Hematopoietic multipotent progenitor cell treated with erythropoietin and hydrocortisone succinate and interleukin-3 and kit ligand, for 17 days (in vitro differentiated cells): ENCODE data around the gene IFI27.

Experiments used
- DNase-seq: peaks from one replicate; pipeline ENCODE4 v3.0.0-alpha.2; 2015; ENCODE audit warnings: low spot score

IFI27 gene

DNA sequence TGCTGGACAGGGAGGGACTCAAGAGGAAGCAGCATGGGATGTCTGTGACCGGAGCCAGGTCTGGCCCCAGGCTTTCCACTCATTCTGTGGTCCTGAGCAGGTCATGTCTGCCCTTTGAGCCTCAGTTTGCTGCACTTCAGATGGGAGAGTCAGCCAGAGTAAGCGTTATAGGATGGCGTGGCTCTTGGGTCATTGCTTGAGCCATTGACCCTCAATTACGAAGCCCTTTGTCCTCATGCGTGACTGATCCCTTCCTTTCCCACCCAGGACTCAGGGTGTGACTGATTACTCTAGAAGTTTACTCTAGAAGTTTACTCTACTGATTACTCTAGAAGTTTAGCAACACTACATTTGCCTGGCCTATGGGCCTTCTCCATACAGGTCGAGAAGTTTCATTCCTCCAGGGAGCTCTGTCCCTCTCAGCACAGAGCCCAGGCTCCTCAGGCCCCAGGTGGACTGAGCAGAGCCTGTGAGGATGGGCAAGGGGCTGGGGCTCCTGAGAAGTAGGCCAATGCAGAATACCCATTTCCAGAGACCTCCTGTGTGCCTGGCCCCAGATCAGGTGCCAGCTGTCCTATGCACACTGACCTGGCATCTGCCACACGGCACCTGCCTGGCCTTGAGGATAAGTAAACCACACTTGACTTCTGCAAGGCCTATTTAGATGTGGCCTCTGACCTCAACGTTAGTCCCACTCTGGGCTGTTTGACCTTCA lies 7.6 kb upstream of the IFI27 start:
- no peak for DNase-seq

DNA sequence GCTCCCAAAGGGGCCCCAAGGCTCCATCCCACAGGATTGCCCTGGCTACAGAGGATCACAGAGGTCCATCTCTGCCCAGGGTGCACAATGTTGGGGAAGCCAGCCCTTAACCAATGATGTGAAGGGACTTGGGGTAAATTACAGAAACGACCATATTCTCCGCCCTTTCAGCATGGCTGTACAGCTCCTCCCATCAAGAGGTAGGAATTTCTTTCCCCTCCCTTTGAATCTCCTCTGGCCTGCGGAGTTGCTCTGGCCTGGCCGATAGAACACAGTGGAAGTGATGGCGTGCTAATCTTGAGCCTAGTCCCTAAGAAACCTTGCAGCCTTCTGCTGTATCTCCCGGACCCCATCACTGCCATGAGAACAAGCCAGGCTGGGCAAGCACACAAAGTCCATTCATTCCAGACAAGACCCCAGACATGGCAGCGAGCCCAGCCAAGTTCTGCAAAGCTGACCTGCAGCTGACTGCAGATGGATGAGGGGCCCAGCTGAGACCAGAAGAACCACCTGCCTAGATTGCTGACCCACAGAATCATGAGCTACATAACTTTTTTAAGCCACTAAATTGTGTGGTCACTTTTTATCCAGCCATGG lies 6.9 kb upstream of the IFI27 start:
- DNase-seq, result no peak

DNA sequence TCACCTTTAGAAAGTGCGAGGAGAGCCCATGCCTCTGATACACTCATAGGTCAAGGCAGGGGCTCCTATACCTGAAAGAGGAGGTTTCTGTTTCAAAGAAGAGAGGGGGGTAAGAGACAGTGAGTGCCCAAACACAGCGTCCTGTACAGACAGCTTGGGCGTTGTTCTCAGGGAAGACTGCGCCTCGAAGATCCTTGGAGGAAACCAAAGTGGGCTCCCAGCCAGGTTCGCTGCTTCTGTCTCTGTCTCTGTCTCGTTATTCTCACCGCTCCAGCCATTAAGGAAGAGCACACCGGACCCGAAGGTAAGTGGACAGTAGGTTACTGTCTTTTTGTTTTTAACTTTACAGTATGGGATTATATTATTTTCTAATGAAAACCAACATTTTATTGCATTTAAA lies 5.8 kb upstream of the IFI27 start:
- DNase-seq, result no peak

DNA sequence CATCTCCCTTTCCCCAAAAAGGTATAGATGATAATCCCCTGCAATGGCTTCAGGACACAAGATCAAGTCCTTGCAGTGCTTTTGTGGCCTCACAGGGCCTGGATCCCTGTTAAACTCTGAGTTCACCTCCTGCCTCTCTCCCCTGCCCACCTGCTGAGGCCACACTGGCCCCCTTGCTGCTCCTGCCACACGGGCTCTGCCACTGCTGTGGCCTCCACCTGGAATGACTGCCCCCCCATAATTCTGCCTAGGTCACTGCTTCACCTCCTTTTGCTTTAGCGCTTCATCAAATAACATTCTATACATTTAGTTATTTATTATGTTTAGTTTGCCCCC lies 653 bp upstream of the IFI27 start:
- no peak for DNase-seq

DNA sequence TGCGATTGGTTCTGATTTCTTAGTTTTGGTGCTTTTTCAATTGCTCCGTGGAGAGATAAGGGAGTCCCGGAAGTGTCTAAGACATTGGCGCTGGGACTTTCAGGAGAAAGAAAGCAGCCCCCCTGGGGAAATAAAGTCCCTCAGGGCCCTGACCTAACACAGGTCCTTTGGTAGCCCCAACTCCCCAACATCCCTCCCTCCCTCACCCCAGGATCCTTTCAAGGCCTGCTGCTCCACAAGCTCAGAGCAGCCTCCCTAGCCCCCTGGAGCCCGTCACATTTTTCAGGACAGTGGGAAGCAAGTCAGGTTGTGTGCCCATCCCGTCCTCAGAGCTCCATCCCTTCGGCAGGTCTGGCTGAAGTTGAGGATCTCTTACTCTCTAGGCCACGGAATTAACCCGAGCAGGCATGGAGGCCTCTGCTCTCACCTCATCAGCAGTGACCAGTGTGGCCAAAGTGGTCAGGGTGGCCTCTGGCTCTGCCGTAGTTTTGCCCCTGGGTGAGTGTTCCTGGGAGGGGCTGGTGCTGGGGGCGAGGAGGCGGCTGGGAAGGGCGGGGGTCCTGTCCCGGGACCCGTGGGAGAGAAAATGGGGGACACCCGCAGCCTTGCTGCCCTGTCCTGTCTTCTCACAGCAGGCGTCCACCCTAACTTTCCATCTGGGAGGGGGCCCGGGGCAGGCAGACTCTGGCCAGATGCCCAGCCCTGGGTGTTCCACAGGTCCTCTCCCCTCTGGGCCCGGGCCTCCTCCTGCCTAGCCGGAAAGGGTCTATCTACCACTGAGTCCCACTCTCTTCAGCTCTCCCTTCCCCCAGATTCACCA lies 950 bp downstream of the IFI27 start:
- no peak for DNase-seq

DNA sequence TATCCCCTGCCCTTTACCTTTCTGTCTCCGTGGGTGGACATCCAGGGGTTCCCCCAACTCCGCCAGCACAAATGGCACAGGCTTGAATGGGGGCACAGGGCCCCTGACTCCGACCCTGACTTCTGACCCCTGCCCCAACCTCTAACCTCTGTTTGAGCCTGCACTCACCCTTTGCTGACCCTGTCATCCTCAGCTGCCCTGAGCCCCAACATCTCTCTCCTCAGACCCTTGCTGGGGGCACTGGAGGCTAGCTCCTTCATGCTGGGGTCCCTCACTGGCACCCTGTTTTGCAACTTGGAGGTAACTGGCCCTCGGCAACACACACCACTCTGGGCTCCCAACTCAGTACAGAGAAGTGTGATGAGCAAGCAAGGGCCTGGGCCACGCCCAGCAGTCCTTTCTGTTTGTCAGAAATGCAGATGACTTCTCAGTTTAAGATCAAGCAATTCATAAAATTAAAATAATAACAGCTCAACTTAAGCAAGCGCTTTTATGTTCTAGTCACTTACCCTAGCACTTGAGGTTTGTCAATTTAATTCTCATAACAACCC lies 2.1 kb downstream of the IFI27 start:
- DNase-seq, result no peak

DNA sequence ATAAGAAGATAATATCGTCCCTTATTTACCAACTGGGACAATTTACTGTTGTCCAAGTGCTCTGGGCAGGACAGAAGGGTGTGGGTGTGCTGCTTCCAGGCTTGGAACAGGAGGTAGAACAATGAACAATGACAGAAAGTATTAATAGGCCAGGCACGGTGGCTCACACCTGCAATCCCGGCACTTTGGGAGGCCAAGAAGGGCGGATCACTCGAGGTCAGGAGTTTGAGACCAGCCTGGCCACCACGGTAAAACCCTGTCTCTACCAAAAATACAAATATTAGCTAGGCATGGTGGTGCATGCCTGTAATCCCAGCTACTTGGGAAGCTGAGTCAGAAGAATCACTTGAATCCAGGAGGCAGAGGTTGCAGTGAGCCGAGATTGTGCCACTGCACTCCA lies 2.5 kb downstream of the IFI27 start:
- no peak for DNase-seq

DNA sequence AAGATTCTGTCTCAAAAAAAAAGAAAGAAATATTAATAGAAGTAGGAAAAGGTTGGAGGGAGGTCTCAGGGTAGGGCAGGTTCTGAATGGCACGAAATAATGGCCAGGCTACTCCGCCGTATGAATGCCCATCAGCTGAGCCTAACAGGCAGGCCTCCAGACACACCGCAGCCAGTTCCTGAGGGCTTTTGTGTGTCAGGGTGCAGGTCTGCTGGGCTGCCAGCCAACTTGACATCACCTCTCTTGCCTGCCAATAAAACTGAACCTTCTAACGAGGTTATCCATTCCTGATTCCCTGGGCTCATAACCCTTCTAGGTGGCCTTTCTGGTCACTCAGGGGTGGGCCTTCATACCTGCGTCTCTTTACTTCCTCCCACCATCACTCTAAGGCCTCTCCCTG lies 3.0 kb downstream of the IFI27 start:
- DNase-seq, result no peak

DNA sequence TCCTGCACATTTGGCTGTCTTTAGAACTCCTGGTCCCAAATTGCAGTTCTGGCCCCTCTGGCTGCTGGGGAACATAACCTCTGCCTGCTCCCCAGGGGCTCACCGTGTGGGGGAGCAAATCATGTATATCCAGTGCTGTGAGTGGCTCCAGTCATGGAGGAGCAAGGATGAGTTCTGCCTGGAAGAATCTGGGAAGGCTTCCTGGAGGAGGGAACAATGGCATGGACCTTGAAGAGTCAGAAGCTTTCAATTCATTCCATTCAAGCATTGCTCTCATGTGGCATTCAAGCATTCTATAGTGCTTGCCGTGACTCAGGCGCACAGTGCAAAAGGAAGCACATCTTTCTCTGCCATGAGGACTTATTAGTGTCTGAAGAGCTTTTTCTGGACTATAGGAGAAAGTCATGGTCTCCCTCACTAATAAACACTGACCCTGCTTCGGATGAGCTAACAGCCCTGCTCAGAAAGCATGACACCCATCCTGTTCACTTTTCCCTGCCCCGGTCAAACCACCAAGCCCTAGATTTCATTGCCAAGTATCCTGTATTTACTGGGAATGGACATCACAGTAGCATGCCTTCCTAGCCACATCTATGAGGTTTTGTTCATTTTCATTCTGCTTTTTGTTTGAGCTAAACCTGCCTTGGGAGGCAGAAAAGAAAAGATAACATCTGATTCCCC lies 3.5 kb downstream of the IFI27 start:
- DNase-seq, result no peak

DNA sequence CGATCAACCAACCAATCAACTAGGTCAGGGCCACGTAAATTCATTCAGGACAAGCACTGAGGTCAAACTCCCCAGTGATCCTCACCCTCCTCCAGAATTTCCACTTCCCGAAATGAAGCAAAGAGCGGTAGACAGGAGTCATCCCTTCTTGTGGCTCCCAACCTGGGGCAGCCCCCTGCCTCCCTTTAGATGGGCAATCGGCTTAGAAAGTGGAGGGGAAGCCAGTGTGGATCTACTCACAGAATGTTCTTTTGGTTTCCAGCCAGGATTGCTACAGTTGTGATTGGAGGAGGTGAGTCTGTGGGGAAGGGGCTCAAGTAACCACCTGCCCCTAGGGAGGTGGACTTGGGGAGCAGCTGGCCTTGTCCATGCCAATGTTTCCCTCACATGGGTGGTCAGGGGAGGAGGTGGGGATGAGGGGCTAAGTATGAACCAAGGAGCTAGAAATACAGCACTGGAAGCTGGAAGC lies 4.1 kb downstream of the IFI27 start:
- DNase-seq, result no peak

DNA sequence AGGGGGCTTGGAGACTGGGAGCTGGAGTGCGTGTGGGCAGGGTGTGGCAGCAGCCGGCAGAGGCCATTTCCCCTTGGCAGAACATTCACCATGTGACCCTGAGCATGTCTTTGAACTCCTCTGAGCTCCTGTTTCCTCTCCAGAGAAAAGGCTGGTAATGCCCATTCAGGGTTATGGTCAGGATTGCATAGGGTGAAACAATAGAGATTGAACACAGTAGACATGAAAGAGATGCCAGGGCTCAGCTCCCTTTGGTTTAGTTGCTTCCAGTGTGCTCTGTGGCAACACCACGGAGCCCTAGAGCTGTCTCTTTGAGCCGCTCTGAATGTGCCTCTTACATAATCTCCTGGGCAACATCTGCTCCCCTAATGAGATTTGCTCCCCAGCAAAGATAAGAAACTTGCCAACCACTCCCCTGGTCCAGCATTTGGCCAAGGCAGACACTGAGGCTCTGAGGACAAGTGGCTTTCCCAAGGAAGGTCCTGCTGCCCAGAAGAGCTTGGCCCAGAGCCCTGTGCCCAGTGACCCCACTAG lies 4.6 kb downstream of the IFI27 start:
- DNase-seq, result no peak

DNA sequence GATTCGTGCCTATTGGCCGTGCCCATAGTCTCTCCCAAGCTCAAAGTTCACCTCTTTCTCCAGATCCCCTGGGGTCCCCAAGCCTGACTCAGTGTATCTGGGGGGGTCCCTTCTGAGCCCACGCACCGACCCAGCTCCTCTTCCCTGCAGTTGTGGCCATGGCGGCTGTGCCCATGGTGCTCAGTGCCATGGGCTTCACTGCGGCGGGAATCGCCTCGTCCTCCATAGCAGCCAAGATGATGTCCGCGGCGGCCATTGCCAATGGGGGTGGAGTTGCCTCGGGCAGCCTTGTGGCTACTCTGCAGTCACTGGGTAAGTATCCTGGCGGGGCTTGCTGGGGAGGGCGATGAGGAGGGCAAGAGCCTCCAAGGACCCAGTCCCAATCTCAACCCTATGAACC lies 5.1 kb downstream of the IFI27 start:
- DNase-seq, result no peak

DNA sequence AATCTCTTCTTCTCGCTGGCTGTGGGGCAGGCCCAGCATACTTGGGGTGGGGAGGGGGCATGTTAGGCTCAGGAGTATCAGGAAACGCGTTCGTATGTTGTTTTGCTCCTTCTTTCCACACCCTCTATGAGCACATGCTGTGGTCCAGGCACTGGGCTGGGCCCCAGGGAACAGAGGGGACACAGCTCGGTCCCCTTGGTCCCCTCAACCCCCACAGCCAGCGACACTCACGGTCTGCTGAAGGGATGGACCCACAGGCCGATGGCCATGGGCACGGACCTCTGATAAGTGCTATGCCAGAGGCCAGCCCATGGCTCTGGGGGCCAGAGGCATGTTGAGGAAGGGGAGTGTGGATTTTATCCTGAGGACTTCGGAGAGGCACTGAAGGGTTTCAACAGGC lies 6.2 kb downstream of the IFI27 start:
- no peak for DNase-seq

DNA sequence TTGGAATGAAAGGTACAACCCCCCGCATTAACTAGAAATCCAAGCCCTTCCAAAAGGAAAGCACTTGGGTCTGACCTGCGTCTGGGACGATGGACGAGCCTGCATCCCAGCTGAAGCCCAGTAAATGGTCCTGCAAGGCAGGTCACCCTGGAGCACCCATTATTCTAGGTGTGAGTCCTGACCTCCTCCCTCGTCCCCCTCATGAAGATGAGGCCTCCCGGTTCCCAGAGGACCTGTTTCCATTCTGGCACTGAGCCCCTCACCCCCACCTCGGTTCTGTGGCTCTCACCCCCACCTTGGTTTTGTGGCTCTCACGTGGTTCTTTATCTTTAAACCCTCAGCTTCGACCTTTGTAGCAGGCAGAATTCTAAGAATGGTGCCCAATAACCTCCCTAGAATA lies 7.3 kb downstream of the IFI27 start:
- DNase-seq, result no peak

DNA sequence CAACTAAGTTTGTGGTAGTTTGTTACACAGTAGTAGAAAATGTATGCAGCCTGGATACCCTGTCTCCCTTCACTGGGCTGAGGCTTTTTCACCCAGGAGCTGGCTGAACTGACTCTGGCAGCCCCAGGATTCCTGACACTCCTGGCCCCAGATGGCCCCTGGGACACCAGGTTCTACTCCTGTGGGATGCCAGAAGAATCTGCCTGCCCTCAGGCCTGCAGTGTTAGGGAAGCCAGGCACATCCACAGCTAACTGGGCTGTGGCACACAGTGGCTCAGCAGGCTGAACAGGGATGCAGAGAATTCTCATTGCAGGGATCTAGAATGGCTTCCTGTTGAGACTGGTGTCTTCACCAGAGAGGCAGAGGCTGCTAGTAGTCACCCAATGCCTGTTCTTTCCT lies 8.5 kb downstream of the IFI27 start:
- DNase-seq, result no peak

DNA sequence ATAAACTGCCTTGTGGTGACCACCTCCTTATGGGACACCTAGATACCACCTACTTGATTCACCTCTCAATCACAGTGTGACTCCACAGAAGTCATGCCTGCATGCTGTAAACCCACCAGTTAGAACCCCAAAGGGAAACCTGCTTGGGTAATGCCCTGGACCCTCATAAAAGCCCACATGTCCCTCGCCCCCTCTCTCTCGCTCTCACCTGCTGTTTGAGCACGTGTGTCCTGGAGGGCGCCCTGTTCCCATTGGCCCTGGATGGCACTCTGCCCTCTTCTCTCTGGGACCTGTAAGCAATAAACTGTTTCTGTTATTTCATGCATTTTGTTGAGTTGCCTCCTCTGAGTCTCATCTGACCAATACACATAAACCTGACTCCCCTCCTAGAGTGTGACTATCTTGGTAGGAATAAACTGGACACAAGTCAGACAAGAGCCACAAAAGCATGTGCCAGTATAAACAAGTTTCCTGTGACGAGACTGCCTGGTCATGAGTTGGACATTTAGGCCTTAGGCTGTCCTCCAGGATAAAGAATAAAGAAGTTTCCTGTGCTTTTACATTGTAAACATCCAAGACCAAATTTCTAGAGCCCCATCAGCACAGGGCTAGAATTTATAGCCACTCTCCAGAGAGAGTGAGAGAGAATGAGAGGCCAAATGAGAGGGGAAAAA lies 10.3 kb downstream of the IFI27 start:
- DNase-seq, result no peak

DNA sequence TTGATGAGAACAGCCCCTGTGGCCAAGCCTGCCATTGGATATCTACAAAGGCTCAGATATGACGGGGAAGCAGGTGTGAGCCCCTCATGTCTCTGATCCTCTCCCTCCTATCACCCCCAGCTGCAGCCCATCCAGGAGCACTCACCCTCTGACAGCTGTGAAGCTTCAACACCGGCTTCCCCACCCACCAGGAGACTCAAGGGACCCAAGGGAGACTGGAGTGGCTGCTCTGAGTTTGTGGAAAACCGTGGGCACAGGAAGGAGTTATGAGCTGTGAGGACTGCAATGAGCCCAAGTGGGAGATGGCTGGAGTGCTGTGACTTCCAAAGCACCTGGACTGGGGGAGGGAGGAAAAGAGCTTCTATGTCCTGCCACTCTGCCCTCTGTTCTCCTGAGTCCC lies 10.9 kb downstream of the IFI27 start:
- DNase-seq, result no peak

DNA sequence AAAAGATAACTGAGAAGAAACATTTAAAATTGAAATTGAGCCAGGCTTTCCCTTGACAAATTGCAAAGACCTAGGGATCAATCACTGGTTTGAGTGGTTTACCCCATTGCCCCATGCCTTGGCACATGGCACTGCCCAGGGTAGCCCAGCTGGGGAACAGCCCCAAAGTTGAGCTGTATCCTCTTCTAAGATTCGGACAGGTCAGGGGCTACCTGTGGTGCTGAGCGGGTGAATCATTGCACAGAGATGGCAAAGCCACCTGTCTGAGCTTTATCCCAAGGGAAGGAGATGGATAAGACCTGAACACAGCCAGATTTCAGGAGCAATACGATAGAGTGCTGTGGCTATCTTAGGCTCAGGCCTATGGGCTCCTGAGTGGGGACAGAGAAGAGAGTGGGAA lies 11.9 kb downstream of the IFI27 start:
- DNase-seq, result no peak

DNA sequence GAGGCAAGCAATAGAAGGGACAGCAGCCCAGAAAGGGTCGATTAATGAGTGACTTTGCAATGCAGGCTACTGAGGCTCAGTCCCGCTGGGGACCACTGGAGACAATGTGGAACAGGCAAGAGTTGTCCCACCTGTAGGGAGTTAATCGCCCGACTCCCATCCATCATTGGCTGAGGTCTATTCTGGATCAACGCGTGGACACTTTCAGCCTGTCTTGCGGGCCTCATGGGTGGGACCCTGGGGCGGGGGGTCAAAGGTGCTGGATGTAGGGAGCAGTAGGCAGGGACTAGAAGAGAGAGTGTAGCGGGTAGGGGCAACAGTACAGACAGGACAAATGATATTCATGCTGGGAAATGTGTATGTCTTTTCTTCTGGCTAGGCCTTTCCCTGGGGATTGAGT lies 12.8 kb downstream of the IFI27 start:
- no peak for DNase-seq

DNA sequence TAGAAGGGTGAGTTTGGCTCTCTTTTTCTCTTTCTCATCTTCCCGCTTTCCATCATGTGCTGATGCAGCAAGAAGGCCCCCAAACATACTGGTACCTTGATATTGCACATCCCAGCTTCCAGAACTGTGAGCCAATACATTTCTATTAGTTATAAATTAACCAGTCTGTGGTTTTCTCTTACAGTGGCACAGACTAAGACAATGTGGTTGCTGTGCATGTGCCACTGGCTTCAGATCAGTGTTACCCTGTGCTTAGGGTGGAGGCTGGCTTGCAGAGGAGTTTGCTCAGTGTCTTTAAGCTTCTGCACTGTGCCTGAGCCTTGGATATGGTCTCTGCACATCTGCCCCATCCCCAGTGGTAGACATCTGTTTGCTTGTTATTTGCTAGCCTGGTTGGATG lies 13.3 kb downstream of the IFI27 start:
- DNase-seq, result no peak

DNA sequence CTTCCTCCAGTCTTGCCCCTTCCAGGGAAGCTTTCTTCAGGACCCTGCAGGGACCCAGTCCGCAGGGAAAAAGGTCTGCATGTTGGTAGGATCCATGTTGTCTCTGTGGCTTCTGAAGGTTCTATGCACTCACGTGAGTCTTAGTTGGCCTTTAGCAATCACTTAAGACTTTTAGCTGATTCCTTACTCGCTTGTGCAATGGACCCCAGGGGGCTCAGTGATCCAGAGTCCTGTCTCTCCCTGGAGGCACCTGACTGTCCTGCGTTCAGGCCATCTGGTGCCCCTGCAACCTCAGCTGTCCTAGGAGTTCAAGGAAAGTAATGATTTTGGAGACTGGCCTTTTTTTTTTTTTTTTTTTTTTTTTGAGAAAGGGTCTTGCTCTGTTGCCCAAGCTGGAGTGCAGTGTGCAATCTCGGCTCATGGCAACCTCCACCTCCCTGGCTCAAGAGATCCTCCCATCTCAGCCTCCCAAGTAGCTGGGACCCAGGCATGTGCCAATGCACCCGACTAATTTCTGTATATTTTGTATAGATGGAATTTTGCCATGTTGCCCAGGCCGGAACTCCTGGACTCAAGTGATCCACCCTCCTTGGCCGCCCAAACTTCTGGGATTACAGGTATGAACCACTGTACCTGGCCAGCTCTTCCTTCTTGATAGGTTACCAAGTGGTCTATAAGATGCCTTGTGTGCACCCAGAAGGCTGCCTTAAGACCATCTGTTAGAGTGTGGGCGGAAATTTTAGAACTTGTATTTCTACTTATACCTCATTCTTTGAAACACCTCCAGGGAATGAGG lies 14.2 kb downstream of the IFI27 start:
- DNase-seq, result no peak
